Kidney capillary endothelial cell (primary cell): ENCODE measurements around the gene BAG2.
A peak's percentile ranks its signal among the peaks of the same experiment; 100 is the strongest.

Experiments
- DNase-seq: peaks from one replicate; pipeline ENCODE4 v3.0.0-alpha.2; 2018; ENCODE audit warnings: low spot score

Gene BAG2

DNA sequence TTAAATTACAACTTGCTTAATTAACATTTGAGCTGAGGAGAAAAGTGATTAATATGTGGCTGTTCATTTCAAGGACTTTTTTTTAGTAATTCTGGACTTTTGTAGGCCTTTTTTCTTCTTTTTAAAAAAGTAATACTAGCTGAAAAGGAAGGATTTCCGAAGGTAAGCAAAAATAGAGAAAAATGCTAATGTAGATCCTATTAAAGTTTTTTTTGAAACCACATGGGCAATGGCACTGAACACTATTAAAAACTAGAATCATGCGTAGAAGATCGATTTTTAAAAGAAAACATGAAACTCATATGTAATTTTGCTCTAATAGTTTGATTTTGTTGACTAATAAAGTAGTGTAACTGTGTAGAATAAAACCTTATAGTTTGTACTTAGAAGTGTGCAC is 2.4 kb downstream of the BAG2 start:
- DNase-seq, result no peak

- DNase-seq, result no peak
Measured at GRCh38 chr6:57177545-57178265, 5.6 kb downstream of the BAG2 start.

GRCh38 chr6:57180596-57180995 is 8.5 kb downstream of the BAG2 start:
- no peak for DNase-seq

GRCh38 chr6:57182017-57182432 is 9.9 kb downstream of the BAG2 start:
- no peak for DNase-seq

DNA sequence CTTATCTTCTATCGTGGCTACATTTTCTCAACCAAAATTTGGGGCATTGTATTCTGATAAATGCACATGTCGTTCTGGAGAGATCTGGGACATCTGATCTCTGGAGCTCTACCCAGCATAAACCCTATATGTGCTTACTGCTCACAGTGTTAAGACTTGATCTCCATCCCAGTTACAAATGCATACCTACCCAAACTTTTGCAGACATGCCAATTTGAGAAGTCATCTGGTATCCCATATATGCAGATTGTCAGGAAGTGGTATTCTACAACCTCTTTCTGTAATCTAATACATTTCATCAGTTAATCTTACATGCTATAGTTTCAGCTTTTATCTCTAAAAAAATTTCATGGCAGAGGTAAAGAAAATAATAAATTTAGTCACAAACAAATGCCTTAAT is 11.2 kb downstream of the BAG2 start:
- DNase-seq, result no peak

DNA sequence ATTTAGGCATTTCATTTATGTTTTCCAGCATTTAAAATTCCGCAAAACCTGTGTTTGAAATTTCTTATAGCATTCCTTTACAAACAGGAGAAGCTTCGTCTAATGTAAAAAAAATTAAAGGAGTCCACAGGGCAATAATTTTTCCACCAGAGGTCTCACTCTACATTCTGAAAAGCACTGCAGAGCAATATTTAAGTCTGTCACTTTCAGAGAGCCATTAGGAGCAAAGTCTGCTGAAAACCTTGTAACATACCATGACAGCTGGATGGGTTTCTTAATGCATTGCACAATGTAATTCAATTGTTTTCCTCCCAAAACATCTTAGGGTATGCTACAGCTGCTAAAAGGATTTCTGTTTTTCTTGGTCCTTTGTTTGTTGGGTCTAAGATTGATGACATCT is 18.0 kb downstream of the BAG2 start:
- DNase-seq, result no peak

DNA sequence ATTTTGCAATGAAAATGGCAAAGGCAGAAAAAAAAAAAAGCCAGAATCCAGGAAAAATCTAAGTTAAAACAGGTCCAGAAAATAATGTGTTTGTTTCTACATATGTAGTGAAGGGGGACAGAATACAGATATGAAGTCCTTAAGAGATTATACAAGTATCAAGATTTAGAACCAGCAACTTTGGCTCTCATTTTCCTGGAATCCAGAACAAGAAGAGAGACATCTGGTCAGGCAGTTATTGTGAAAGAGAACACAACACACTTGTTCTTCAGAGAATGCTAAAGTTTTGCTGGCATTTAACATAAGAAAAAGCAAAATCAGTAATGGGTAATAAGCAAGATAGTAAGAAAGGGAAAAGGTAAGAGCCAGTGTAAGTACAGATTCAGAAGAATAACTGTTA is 21.1 kb downstream of the BAG2 start:
- no peak for DNase-seq

DNA sequence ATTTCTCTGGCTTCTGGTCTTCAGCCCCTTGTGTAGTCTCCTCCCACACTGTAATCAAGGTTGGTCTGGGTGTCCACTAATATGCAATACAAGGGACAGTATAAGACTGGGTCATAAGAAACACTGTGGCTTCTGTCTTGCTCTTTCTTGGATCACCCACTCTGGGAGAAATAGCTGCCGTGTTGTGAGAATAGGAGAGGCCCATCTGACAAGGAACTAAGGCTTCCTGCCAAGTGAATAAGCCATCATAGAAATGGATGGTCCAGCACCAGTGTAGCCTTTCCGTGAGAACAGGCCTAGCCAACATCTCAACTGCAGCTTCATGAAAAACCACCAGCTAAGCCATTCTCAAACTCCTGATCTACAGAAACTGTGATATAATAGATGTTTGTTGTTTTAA is 23.3 kb downstream of the BAG2 start:
- DNase-seq, result no peak

- no peak for DNase-seq
Measured at GRCh38 chr6:57198926-57199636, 27.0 kb downstream of the BAG2 start.

DNA sequence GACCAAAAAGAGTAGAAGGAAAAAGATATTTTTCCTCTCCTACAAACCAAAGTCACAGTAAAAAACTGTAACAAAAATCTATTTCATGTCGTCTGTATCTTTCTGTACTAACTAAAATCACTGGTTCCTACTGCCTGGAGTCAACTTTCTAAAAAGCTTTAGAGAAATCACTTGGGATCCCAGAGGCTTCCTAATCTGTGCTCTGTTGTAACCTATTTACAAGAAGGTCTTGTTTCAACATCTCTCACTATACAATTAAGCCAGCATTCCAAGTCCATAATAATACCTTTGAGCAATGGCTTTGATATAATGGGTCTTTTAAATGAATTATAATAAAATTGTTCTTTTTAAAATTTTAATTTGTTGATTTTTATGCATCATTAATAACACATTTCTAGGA is 29.6 kb downstream of the BAG2 start:
- no peak for DNase-seq

- DNase-seq, result no peak
Measured at GRCh38 chr6:57205550-57206328, 33.6 kb downstream of the BAG2 start.

DNA sequence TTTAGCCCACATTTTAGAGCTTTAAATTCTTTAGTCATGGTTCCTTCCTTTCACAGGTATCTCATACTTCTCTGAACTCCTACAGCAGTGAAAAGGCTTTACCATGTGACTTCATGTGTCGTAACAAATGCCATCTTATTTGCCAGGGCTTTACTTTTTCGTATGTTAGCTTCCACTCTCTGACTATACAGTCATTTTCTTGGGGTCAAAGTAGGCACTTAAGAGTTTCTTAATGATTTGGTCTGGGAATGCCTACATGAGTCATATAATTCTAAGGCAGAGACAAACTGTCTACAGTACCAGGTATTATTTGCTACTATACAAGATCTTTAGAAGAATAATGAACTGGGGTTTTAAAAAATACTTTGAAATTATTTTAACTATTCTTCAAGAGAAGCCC is 35.0 kb downstream of the BAG2 start:
- DNase-seq, result no peak

GRCh38 chr6:57207872-57208271 is 35.7 kb downstream of the BAG2 start:
- DNase-seq, result no peak

DNA sequence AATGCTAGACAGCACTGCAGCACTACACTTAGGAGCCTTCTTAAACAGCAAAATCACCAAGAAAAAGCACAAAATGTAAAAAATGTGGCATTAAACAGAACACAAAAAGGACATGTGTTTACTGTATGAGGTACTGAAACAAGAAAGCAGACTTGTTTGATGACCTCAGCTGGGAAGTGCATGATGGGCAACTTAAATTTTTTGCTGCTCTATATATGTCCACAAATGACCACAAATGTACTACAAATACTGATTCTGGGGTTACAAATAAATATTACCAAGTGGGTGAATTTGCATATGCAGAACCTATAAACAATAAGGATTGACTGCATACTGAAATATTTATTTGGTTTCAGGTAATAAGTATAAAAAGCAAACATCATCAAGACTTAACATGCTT is 36.9 kb downstream of the BAG2 start:
- DNase-seq, result no peak

GRCh38 chr6:57210060-57210459 is 37.9 kb downstream of the BAG2 start:
- no peak for DNase-seq

DNA sequence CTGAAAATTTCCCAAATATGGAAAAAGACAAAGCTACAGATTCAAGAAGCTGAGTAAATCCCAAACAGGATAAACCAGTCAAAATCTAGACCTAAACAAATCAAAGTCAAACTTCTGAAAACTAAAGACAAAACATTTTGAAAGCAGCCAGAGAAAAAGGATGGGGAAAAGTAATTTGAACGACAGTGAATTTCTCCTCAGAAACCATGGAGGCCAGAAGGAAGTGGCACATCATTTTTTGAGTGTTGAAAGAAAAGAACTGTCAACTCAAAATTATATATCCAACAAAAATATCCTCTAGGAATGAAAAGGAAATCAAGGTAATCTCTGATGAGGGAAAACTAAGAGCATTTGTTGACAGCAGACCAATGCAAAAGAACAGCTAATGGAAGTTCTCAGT is 43.1 kb downstream of the BAG2 start:
- no peak for DNase-seq

GRCh38 chr6:57216235-57217101 is 44.3 kb downstream of the BAG2 start:
- no peak for DNase-seq

DNA sequence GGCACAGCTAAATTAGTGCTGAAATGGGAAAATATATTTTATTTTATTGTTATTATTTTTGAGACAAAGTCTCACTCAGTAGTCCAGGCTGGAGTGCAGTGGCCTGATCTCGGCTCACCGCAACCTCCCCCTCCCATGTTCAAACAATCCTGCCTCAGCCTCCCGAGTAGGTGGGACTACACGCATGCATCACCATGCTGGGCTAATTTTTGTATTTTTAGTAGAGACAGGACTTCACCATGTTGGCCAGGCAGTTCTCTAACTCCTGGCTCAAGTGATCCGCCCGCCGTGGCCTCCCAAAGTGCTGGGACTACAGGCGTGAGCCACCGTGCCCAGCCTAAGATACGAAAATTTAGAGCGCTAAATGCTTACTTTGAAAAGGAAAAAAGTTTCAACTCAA is 45.1 kb downstream of the BAG2 start:
- no peak for DNase-seq

DNA sequence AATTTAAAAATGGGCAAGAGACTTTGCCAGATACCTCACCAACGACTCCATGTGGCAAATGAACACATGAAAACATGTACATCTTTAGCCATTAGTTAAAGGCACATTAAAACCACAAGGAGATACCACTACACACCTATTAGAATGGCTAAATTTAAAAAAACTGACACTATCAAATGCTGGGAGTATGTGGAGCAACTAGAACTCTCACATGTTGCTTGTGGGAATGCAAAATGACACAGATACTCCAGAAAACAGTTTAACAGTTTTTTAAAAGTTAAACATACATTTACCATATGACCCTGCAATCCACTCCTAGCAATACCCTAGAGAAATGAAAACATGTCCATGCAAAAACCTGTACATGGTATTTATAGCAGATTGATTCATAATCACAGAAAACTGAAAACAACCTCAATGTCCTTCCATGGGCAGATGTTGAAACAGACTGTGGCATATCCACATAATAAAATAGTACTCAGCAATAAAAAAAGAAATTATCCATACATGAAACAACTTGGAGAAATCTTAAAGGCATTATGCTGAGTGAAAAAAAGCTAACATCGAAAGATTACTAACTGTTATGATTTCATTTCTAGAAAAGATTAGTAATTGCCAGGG is 48.1 kb downstream of the BAG2 start:
- no peak for DNase-seq

DNA sequence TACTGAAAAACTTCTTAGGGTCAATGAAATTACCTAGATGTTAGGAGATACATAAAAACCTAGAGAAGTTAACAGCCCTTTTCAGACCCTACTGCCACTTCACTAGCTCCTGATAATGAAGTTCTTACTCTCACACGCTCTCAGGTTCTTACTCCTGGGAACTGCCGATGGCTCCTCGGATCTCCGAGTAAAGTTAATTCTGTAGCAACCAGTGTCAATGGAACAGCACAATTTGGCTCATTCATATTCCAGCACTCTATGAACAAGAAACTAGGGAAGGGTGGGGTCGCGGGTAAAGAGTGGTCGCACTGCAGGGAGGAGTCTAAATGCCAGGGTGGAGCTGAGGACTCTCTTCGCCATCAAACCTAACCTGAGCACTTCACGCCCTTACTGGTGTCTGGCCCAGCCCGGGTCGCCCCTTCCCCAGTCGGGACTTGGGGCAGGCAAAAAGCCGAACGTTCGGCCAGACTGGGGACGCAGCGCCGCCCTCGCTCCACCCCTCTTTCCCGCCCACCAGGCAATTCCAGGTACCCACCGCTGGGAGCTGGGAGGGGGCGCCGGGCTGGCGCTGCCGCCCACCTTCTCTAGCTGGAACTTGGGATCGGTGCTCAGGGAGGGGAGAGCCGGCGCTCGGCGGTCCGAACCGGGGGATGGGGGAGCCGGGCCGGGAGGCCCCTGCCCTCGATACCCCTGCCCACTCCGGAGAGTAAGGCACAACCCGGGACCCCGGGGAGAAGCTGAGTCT is 49.2 kb downstream of the BAG2 start:
- peak; percentile 51 for DNase-seq
